ENCODE measurements around the gene KLC3. TPM values are rescaled to one million over a fixed set of nuclear protein-coding genes. Genes with fewer than 3 reads are reported as not detected.

The KLC3 gene
- total RNA-seq, 1 experiment from 2014 or later, result 1.3 TPM

DNA sequence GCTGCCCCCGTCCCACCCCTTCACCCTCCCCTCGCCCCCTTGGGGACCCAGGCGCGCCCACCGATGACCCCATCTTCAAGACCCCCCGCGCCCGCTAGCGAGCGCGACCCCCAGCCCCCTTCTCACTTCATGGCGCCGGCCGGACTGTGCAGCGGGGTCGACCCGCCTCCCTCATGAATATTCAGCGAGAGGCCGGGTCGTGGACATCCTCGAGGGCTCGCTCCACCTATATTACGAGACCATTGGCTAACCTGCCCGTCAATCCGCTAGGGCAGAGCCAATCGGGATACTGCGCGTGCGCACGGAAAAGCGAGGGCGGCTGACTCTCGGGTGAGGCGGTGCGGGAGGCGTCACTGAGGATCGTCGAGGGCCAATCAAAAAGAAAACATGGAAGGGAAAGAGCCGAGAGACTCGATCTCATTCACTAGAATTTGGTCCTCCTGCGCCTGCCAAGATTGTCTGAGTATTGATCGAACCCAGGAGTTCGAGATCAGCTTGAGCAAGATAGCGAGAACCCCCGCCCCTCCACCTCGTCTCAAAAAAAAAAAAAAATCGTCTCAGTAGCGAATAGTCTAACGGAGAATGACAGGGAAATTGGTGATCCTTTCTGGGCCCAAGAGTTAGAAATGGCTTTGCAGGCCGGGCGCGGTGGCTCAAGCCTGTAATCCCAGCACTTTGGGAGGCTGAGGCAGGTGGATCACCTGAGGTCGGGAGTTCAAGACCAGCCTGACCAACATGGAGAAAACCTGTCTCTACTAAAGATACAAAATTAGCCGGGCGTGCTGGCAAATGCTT, 30.1 kb downstream of the KLC3 start, which contains the start of gene ERCC2:
Gene ERCC2, minus strand, starts transcription at position 164 of the 795 bp plus-strand sequence. Its CDS starts 33 bp downstream, at position 131.
- DNase-seq (ENCODE audit: low read depth), result peak; percentile 99

DNA sequence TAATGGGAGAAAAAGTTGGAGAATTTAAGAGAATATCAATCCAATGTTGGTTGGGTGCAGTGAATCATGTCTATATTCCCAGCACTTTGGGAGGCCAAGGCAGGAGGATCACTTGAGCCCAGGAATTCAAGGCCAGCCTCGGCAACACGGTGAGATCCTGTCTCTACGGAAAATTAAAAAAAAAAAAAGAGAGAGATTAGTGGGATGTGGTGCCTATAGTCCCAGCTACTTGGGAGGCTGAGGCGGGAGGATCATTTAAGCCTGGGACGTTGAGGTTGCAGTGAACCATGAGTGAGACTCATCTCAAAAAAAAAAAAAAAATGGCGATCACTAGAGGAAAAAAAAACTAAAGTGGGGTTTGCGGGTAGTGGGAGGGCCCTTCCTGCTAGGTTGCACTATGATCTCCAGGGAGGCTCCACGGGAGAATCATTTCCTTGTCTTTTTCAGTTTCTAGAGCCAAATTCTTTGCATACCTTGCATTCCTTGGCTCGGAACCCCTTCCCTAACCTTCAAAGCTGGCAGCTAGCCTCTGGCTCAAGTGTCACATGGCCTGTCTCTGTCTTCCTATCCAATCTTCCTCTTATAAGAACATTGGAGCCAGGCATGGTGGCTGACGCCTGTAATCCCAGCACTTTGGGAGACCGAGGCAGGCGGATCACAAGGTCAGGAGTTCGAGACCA, 35.6 kb downstream of the KLC3 start:
- DNase-seq (ENCODE audit: low read depth), result peak; percentile 93

DNA sequence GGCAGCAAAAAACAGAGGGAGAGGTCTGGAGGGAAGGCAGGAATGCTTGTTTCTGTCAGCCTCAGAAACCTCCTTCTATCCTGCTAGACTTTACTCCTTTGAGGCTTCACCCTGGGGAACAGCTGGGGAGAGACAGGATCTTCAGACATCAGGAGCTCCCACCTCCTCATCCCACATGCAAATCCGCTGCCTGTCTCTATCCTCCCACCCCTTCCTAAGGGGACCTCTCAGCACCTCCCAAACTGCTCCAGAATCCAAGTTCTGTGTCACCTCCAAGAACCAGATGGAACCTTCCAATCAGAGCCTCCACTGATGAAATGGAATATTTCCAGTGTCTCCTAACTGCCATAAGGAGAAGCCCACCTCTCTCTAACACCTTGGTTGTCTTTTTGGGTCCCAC, 39.6 kb downstream of the KLC3 start:
- DNase-seq (ENCODE audit: low read depth), result no peak

DNA sequence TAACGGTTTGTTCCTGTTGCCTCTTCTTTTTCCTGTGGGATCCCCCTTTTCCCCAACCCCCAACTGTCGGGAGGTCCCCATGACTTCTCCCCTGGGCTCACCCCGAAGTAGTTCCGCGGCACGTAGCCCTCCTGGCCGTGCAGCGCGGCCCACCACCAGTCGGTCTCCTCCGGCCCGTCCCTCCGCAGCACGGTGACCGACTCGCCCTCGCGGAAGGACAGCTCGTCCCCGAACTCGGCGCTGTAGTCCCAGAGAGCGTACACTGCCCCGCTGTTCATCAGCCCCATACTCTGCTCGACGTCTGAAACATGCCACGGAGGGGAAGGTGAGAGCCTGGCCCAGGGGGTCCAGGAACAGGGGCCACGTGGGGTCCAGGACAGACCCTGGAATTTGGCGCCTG, 41.9 kb downstream of the KLC3 start:
- no peak for DNase-seq (ENCODE audit: low read depth)

DNA sequence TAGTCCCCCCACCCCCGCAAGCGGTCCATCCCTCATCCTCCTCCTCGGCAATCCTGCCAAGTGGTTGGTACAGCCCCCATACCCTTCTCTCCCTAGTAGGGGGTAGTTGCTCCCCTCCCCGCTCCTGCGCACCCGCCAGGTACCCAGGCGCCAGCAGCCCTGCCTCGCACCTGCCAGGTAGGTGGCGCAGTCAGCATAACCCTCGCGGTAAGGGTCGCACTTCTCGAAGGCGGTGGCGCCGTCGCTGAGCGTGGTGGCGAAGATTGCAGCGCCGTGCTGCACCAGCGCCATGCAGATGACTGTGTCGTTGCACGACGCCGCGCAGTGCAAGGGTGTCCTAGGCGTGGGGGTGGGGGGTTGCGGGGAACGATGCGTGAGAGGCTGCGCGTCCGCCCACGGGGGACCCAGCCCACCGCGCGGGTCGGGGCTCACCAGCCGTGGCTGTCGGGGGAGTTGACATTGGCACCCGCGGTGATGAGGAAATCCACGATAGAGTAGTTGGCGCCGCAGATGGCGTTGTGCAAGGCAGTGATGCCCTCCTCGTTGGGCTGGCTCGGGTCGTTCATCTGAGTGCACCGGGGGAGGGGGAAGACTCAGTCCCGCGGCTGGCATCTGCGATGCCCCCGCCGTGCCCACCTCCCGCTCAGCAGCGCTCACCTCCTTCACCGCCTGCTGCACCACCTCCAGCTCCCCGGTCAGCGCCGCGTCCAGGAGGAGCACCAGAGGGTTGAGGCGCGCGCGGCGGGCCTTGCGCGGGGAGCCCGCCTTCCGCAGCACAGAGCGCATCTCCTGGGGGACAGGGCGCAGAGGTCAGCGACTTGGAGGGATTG, 45.1 kb downstream of the KLC3 start:
- DNase-seq (ENCODE audit: low read depth), result no peak

DNA sequence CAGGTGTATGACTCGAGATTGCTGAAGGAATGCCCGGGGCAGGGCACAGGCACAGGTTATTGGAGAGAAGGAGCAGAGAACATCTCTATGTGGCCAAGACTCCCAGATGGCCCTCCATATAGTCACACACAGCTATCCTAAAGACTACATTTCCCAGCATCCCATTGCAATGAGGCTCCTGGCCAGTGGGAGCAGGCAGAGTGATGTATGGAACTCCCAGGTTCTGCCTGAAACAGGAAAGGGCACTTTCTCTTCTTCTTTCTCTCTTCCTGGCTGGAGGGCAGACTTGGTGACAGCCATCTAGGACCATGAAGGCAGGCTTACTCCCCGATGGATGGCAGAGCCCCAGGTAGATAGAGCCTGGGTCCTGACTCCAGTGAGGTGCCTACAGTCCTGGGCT, 50.8 kb downstream of the KLC3 start:
- peak; percentile 54 for DNase-seq (ENCODE audit: low read depth)

DNA sequence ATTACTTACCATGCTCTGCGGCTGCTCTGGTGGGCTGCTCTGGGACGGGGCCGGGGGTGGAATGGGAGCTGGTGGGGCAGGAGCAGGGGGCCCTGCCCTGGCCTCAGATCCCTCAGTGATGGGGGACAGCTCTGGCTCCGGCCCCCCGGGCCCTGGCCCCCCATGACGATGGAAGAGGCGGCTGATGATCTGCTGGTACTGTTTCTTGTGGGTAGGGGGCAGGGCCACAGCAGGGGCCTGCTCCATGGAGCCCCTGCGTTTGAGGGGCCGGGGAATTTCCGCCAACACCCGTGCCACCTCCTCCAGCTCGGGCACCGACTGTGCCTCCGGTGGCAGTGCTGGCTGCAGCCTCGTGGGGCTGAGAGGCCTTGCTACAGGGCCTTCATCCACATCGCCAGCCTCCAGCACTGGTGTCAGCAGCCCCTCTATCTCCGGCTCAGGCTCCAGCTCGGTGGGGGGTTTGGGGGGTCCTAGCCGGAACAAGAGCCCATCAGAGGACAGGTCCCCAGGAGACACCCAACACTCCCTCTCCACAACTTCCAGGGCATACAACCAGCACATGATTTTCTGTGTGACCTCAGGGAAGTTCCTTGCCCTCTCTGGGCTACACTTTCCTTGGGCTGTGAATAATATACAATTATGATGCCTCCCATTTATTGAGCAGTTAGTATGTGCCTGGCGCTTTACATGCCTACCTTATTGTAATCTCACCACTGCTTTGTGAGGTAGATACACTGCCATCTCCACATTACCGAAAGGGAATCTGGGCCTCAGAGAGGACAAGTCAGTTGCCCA, 51.5 kb downstream of the KLC3 start:
- no peak for DNase-seq (ENCODE audit: low read depth)

DNA sequence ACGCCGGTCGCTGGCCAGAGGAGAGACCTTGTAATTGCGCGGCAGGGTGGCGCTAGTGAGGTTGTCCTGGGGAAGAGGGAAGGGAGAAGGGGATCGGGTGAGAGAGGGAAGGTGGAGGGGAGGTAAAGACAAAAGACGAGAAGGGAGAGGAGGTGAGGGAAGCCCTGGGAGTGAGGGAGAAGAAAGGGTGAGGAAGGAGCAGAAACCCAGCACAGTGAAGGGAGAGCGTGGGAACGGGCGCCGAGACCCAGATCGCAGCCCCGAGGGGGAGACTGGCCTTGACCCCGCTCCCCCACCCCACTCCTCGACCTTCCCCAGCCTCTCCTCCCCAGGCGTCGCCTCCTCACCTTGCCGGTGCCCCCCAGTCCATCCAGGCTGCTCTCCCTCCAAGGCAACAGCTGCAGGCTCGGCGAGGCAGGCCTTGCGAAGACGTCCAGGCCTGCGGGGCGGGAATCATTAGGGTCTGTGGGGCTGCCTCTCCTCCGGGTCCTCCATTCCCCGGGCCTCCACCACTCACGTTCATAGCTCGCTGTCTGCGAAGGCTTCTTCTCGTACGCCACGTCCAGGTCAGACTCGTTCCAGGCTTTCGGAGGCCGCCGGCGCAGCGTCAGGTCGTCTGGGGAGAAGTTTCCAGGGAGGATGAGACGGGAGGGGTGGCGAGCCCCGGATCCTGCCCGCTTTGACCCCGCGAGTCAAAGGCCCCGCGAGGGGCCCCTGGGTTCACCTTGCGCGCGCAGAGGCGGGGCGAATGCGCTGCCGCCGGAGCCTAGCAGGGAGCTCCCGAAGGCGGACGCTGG, 55.5 kb downstream of the KLC3 start:
- no peak for DNase-seq (ENCODE audit: low read depth)

DNA sequence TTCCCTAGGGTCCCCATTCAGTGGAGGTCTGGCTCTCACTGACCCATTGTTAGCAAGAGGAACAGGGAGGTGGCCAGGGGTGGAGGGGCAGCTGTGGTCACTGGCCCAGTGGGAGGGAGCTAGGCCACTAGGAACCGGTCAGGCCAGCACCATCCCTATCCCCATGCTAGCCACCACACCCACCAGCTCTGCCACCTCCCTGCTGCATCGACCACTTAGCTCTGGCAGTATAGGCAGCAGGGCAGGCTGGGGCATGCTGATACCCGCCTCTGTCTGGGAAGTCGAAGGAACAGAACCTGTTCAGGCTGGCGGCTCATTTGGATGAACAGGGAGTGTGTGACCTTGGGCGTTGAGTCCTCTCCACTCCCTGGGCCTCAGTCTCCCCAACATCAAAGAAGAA, 59.6 kb downstream of the KLC3 start:
- DNase-seq (ENCODE audit: low read depth), result no peak

Other genes starting within 250 kb of the KLC3 start
- gene PPP1R37, start 247.6 kb upstream of the KLC3 start, total RNA-seq (2014; rRNA removed; shearing (Covaris generic)), result 18.1 and 30.6 TPM in 2 replicates
- 0.11 and 1.4 TPM in 2 replicates for gene NKPD1, start 179.8 kb upstream of the KLC3 start, total RNA-seq (2014; rRNA removed; shearing (Covaris generic))
- 4.3 and 8.4 TPM in 2 replicates for gene TRAPPC6A, start 162.5 kb upstream of the KLC3 start, total RNA-seq (2014; rRNA removed; shearing (Covaris generic))
- 3.9 and 6.9 TPM in 2 replicates for gene BLOC1S3, start 162.0 kb upstream of the KLC3 start, total RNA-seq (2014; rRNA removed; shearing (Covaris generic))
- 0.17 and 0.39 TPM in 2 replicates for gene EXOC3L2, start 95.3 kb upstream of the KLC3 start, total RNA-seq (2014; rRNA removed; shearing (Covaris generic))
- gene MARK4, start 89.5 kb upstream of the KLC3 start, total RNA-seq (2014; rRNA removed; shearing (Covaris generic)), result 2.5 and 8.1 TPM in 2 replicates
- gene CKM, start 17.9 kb upstream of the KLC3 start, total RNA-seq (2014; rRNA removed; shearing (Covaris generic)), result 0.06 TPM in 1 of 2 replicates, not detected in the other
- gene ERCC2, start 29.8 kb downstream of the KLC3 start, total RNA-seq (2014; rRNA removed; shearing (Covaris generic)), result 12.6 and 16.9 TPM in 2 replicates
- 3.7 and 13.4 TPM in 2 replicates for gene PPP1R13L, start 64.3 kb downstream of the KLC3 start, total RNA-seq (2014; rRNA removed; shearing (Covaris generic))
- 24.7 and 32.1 TPM in 2 replicates for gene POLR1G, start 65.9 kb downstream of the KLC3 start, total RNA-seq (2014; rRNA removed; shearing (Covaris generic))
- 121 and 154 TPM in 2 replicates for gene ERCC1, start 83.2 kb downstream of the KLC3 start, total RNA-seq (2014; rRNA removed; shearing (Covaris generic))
- gene FOSB, start 127.2 kb downstream of the KLC3 start, total RNA-seq (2014; rRNA removed; shearing (Covaris generic)), result 0.80 and 0.83 TPM in 2 replicates
- 0.98 and 3.5 TPM in 2 replicates for gene RTN2, start 156.3 kb downstream of the KLC3 start, total RNA-seq (2014; rRNA removed; shearing (Covaris generic))
- gene PPM1N, start 157.7 kb downstream of the KLC3 start, total RNA-seq (2014; rRNA removed; shearing (Covaris generic)), result 0.15 and 0.80 TPM in 2 replicates
- gene VASP, start 166.7 kb downstream of the KLC3 start, total RNA-seq (2014; rRNA removed; shearing (Covaris generic)), result 121 and 175 TPM in 2 replicates
- gene OPA3, start 244.1 kb downstream of the KLC3 start, total RNA-seq (2014; rRNA removed; shearing (Covaris generic)), result 7.4 and 8.9 TPM in 2 replicates

Data from Daoy (cell line).